OCI-LY7 (cell line): Measurements from ENCODE around the gene APLN.

Experiments
- CTCF ChIP-seq: fragments of 200-600 bp; sonication (generic); conservative IDR thresholded peaks from 2 replicates; pipeline ENCODE4 v1.5.1; 2014; ENCODE audit warnings: mild to moderate bottlenecking, antibody characterized with exemption, low read length, moderate library complexity, mixed read lengths
- EZH2phosphoT487 ChIP-seq: fragments of 200-600 bp; sonication (generic); IDR thresholded peaks from 2 replicates; pipeline ENCODE4 v1.6.1; 2018; ENCODE audit warnings: low read depth, borderline replicate concordance, mild to moderate bottlenecking, mixed run types, antibody characterized with exemption, low read length, moderate library complexity, mixed read lengths

GRCh38 chrX:129678614-129679195, 23.9 kb upstream of the APLN start:
- TF ChIP-seq CTCF (no peak), EZH2phosphoT487 (no peak)
